Activated CD8-positive, alpha-beta T cell treated with anti-CD3 and anti-CD28 coated beads, Interleukin-2, amount 10 ng/mL, durations not matched to agents 7 days and 5 days (primary cell): Measurements from ENCODE around the gene IL21R. TPM values are rescaled to one million over a fixed set of nuclear protein-coding genes. Genes with fewer than 3 reads are reported as not detected.
"Not testable (repeated sequence)": the region's sequence is repeated elsewhere in the genome, so short reads cannot be mapped to it uniquely, and the experiment has no call there.

Experiments
- ATAC-seq: fragments of 150-1000 bp; cut with Tn5 transposase; one replicate; pipeline ENCODE4 v1.10.0; 2021; ENCODE audit warnings: moderate library complexity
- CTCF ChIA-PET: fragments of 350-600 bp; sonication (Branson Sonifier 250); formaldehyde crosslinking; loops from one replicate; lab custom pipeline; 2021; ENCODE audit warnings: antibody characterized with exemption; lab: Charles Lee
- POLR2A ChIA-PET: fragments of 350-600 bp; sonication (Branson Sonifier 250); formaldehyde crosslinking; loops from one replicate; lab custom pipeline; 2021; ENCODE audit warnings: antibody characterized with exemption; lab: Charles Lee
- DNase-seq: peaks from one replicate; pipeline ENCODE4 v3.0.0-alpha.2; 2020
- H3K27ac Mint-ChIP-seq: one replicate; pipeline ENCODE4 v1.8.0; 2021; ENCODE audit warnings: mild to moderate bottlenecking, mixed read lengths
- H3K27me3 Mint-ChIP-seq: one replicate; pipeline ENCODE4 v1.8.0; 2021; ENCODE audit warnings: low read depth, mixed read lengths
- H3K36me3 Mint-ChIP-seq: one replicate; pipeline ENCODE4 v1.8.0; 2021; ENCODE audit warnings: low read depth, mixed read lengths
- H3K4me1 Mint-ChIP-seq: one replicate; pipeline ENCODE4 v1.8.0; 2021; ENCODE audit warnings: low read depth, mixed read lengths
- H3K4me3 Mint-ChIP-seq: one replicate; pipeline ENCODE4 v1.8.0; 2021; ENCODE audit warnings: mild to moderate bottlenecking, mixed read lengths
- H3K9me3 Mint-ChIP-seq: one replicate; pipeline ENCODE4 v1.8.0; 2022; ENCODE audit warnings: mixed read lengths; ENCODE audit not compliant: insufficient read depth
- total RNA-seq, 2 experiments: library from RNA; stranded (reverse); gene quantifications; one replicate each; pipeline ENCODE4 v1.2.3, GENCODE V29; 2021

The IL21R gene
- total RNA-seq, 2 experiments from 2014 or later: 23.5 to 24.2 TPM

GRCh38 chr16:27389272-27389961 is 12.6 kb upstream of the IL21R start:
- ChIA-PET POLR2A (interaction anchor here (0.7 to 3.4 kb wide), 3 partner anchors 9 to 13 kb away, joined by 3 to 16 read pairs (median 3); partner anchors contain the start of gene IL21R), CTCF (interaction anchor here (0.6 to 2.3 kb wide), 3 partner anchors 14 to 190 kb away, joined by 3 to 11 read pairs (median 3); no protein-coding TSS in a partner anchor)
- no peak overlapping the region for H3K27ac Mint-ChIP-seq
- ATAC-seq (no peak), DNase-seq (no peak)
- H3K4me3 Mint-ChIP-seq: no peak overlapping the region
- H3K36me3 Mint-ChIP-seq: peaks cover 29% of the 10 kb centered on the region
- H3K9me3 Mint-ChIP-seq: peaks cover 43% of the 10 kb centered on the region
- H3K4me1 Mint-ChIP-seq: peaks cover 14% of the 10 kb centered on the region
- H3K27me3 Mint-ChIP-seq: no peaks in the 10 kb centered on the region

- H3K4me1 Mint-ChIP-seq: peaks cover 18% of the 10 kb centered on the region
- no peaks in the 10 kb centered on the region for H3K27me3 Mint-ChIP-seq
- ChIA-PET CTCF (interaction anchor here (0.9 kb wide), 1 partner anchor 15 kb away, joined by 3 read pairs; no protein-coding TSS in a partner anchor), POLR2A (interaction anchor here (0.7 kb wide), 1 partner anchor 12 kb away, joined by 3 read pairs; no protein-coding TSS in a partner anchor)
- DNase-seq: no peak
- ATAC-seq: no peak
- peaks cover 34% of the 10 kb centered on the region for H3K36me3 Mint-ChIP-seq
- H3K9me3 Mint-ChIP-seq: peaks cover 48% of the 10 kb centered on the region
- no peak overlapping the region for H3K27ac Mint-ChIP-seq
- no peak overlapping the region for H3K4me3 Mint-ChIP-seq
Observed at GRCh38 chr16:27390151-27390550, 11.8 kb upstream of the IL21R start.

DNA sequence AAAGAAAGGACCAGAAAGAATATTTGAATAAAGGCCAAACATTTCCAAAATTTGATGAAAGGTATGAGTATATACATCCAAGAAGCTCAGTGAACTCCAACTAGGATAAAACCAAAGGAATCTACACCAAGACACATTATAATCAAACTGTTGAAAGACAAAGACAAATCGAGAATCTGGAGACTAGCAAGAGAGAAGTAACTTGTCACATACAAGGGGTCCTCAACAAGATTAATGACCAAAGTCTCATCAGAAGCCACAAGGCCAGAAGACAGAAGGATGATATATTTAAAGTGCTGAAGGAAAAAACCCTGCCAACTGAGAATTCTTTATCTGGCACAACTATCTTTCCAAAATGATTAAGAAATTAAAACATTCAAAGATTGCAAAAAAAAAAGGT is 9.3 kb upstream of the IL21R start:
- peaks cover 18% of the 10 kb centered on the region for H3K4me1 Mint-ChIP-seq
- no peak overlapping the region for H3K4me3 Mint-ChIP-seq
- ChIA-PET POLR2A (interaction anchor here (2.2 kb wide), 1 partner anchor 9 kb away, joined by 6 read pairs; the partner anchor contains the start of gene IL21R), CTCF (interaction anchor here (0.8 to 2.1 kb wide), 4 partner anchors 11 to 157 kb away, joined by 3 to 12 read pairs (median 6); no protein-coding TSS in a partner anchor)
- ATAC-seq: no peak
- H3K36me3 Mint-ChIP-seq: peaks cover 38% of the 10 kb centered on the region
- H3K27ac Mint-ChIP-seq: no peak overlapping the region
- H3K9me3 Mint-ChIP-seq: peaks cover 52% of the 10 kb centered on the region
- no peak for DNase-seq
- no peaks in the 10 kb centered on the region for H3K27me3 Mint-ChIP-seq

- Mint-ChIP-seq H3K4me3 (no peak overlapping the region), H3K27me3 (no peaks in the 10 kb centered on the region), H3K36me3 (peaks cover 36% of the 10 kb centered on the region), H3K27ac (no peak overlapping the region), H3K4me1 (peaks cover 26% of the 10 kb centered on the region), H3K9me3 (peaks cover 44% of the 10 kb centered on the region)
- ATAC-seq: no peak
- ChIA-PET CTCF (no interaction called here), POLR2A (no interaction called here)
- DNase-seq: no peak
Observed at GRCh38 chr16:27394516-27394915, 7.5 kb upstream of the IL21R start.

- not testable (repeated sequence) for ATAC-seq, H3K4me3 Mint-ChIP-seq, H3K27me3 Mint-ChIP-seq, DNase-seq
- CTCF ChIA-PET: interaction anchor here (1.1 to 1.4 kb wide), 3 partner anchors 9 to 219 kb away, joined by 4 read pairs; no protein-coding TSS in a partner anchor
- Mint-ChIP-seq H3K4me1 (peaks cover 51% of the 10 kb centered on the region), H3K36me3 (peaks cover 23% of the 10 kb centered on the region), H3K27ac (peak overlapping the region; percentile 44), H3K9me3 (peaks cover 26% of the 10 kb centered on the region)
- POLR2A ChIA-PET: interaction anchor here (1.0 to 1.1 kb wide), 2 partner anchors 10 to 21 kb away, joined by 3 read pairs; no protein-coding TSS in a partner anchor
Observed at GRCh38 chr16:27398341-27398893, 3.6 kb upstream of the IL21R start.

DNA sequence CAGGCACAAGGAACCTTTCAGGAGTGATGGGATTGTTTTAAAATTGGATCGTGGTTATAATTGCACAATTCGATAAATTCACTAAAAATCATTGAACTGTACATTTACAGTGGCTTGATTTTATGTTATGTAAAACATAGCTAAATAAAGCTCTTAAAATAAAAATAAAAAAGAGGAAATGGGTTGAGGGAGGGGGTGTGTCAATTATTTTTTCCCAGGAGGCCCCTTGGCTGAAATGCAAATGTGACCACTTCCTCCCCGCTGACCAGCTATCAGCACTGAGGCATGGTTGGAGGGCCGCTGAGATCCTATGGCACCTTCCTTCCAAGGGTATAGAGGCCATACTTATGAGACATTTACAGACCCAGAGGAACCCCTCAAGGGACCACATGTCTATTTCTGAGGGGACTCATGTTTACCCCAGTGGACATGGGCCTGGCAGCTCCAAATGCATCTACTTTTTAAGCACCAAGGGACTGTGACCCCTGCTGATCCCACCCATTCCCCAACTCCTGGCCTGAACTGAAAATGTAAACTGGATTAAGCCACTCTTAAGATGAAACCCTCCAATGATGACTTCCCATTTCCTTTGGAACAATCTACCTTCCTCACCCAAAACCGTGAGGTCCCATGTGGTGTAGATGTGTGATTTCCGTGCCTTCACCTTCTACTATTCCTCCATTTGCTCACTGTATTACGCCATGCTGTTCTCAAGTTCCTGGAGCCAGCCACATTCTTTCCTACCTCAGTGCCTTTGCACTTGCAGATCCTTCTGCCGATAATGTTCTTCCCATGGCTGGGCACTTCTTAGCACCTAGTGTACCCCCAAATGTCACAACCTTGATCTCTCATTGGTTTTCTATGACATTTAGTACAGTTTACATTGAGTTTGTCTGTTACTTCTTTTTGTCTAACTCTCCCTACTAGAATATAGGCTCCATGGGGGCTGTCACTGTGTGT is 2.8 kb upstream of the IL21R start:
- ChIA-PET POLR2A (interaction anchor here (1.0 to 1.2 kb wide), 3 partner anchors 11 to 31 kb away, joined by 3 to 5 read pairs (median 3); no protein-coding TSS in a partner anchor), CTCF (interaction anchor here (1.1 to 9.0 kb wide), 4 partner anchors 8 to 220 kb away, joined by 4 to 84 read pairs (median 4); no protein-coding TSS in a partner anchor)
- Mint-ChIP-seq H3K27me3 (no peaks in the 10 kb centered on the region), H3K9me3 (peaks cover 19% of the 10 kb centered on the region), H3K36me3 (peaks cover 20% of the 10 kb centered on the region), H3K4me1 (peaks cover 55% of the 10 kb centered on the region), H3K4me3 (no peak overlapping the region), H3K27ac (peak overlapping the region; percentile 44)
- no peak for ATAC-seq
- DNase-seq: no peak

DNA sequence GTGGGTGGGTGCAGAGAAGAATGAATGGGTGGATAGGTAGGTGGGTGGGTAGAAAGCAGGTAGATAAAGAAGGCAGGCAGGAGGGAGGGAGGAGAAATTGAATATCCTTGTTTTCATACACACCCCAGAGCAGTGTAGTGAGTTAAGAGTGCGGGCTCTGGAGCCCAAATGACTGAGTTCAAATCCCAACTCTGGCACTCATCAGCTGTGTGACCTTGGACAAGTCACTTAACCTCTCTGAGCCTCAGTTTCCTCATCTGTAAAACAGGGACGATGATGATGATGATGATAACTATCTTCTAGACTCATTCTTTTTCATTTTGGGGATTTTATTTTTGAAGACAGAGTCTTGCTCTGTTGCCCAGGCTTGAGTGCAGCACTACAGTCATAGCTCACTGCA is 2.0 kb upstream of the IL21R start:
- Mint-ChIP-seq H3K4me1 (peaks cover 54% of the 10 kb centered on the region), H3K27ac (no peak overlapping the region), H3K27me3 (no peaks in the 10 kb centered on the region), H3K36me3 (peaks cover 19% of the 10 kb centered on the region), H3K9me3 (peaks cover 11% of the 10 kb centered on the region), H3K4me3 (no peak overlapping the region)
- ChIA-PET POLR2A (interaction anchor here (0.6 to 2.8 kb wide), 4 partner anchors 32 to 168 kb away, joined by 3 to 17 read pairs (median 6); no protein-coding TSS in a partner anchor), CTCF (interaction anchor here (1.1 to 9.0 kb wide), 7 partner anchors 8 to 220 kb away, joined by 3 to 84 read pairs (median 10); no protein-coding TSS in a partner anchor)
- ATAC-seq (no peak), DNase-seq (no peak)

GRCh38 chr16:27400751-27401620 is 988 bp upstream of the IL21R start:
- CTCF ChIA-PET: interaction anchor here (0.8 to 9.0 kb wide), 11 partner anchors 9 to 221 kb away, joined by 3 to 84 read pairs (median 5); no protein-coding TSS in a partner anchor
- Mint-ChIP-seq H3K27ac (peak overlapping the region; percentile 94), H3K36me3 (peaks cover 17% of the 10 kb centered on the region), H3K4me1 (peaks cover 59% of the 10 kb centered on the region), H3K4me3 (no peak overlapping the region), H3K27me3 (no peaks in the 10 kb centered on the region), H3K9me3 (peaks cover under 1% of the 10 kb centered on the region)
- POLR2A ChIA-PET: interaction anchor here (0.6 to 8.1 kb wide), 14 partner anchors 9 to 222 kb away, joined by 3 to 100 read pairs (median 6); partner anchors contain the start of genes GTF3C1 and KATNIP
- ATAC-seq (no peak), DNase-seq (no peak)

DNA sequence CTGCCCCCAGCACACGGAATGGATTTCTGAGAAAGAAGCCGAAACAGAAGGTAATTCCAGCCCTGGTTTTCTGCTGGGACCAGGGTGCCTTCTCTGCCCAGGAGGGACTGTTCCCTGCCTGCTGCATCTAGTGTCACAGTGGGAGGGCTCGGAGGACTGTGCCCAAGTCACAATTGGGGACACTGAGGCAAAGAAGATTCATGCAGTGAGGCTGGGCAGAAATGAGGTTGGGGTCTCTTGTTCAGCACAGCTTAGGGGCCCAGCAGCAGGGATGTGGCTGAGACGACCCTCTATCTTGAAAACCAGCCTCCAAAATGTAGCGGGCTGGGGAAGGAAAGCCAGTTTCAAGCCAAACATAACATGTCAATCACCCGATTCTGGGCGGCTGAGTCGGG is 592 bp downstream of the IL21R start:
- Mint-ChIP-seq H3K4me1 (peaks cover 73% of the 10 kb centered on the region), H3K9me3 (no peaks in the 10 kb centered on the region), H3K36me3 (peaks cover 22% of the 10 kb centered on the region), H3K27ac (peak overlapping the region; percentile 94), H3K4me3 (peak overlapping the region; percentile 97), H3K27me3 (no peaks in the 10 kb centered on the region)
- no peak for DNase-seq
- ATAC-seq: no peak
- POLR2A ChIA-PET: interaction anchor here (0.8 to 8.1 kb wide), 17 partner anchors 14 to 229 kb away, joined by 3 to 100 read pairs (median 5); partner anchors contain the start of genes GTF3C1, KATNIP and KDM8
- CTCF ChIA-PET: interaction anchor here (0.7 to 9.0 kb wide), 5 partner anchors 24 to 168 kb away, joined by 3 to 84 read pairs (median 16); no protein-coding TSS in a partner anchor
